Heart left ventricle (tissue), 16 donors: Measurements from ENCODE around the gene SCN4B. TPM values are rescaled to one million over a fixed set of nuclear protein-coding genes. Genes with fewer than 3 reads are reported as not detected.

Source experiments
- ATAC-seq, 4 donors: fragments of 200-7000 bp; cut with Tn5 transposase; one replicate each; pipeline ENCODE4 v1.9.1; 2020 to 2022; ENCODE audit warnings: moderate library complexity in 4 of 4, mild to moderate bottlenecking in 3 of 4, moderate number of reproducible peaks in 1 of 4
- DNase-seq, 5 donors: peaks; one replicate each; pipeline ENCODE4 v3.0.0-alpha.2; 2020
- H3K27ac ChIP-seq, 12 donors: fragments of 200-600 bp; sonication (generic) in 4 of 12; one replicate each; pipeline versions ENCODE4 v1.5.0 to v1.8.0; 2016 to 2022; ENCODE audit warnings: mild to moderate bottlenecking in 2 of 12
- H3K27me3 ChIP-seq, 9 donors: fragments of 200-600 bp; sonication (generic) in 2 of 9; one replicate each; pipeline versions ENCODE4 v1.5.1 to v1.8.0; 2016 to 2022; ENCODE audit warnings: mild to moderate bottlenecking in 3 of 9
- H3K36me3 ChIP-seq, 9 donors: fragments of 200-600 bp; sonication (generic) in 2 of 9; one replicate each; pipeline versions ENCODE4 v1.5.0 to v1.8.0; 2018 to 2022; ENCODE audit warnings: mild to moderate bottlenecking in 2 of 9
- H3K4me1 ChIP-seq, 12 donors: fragments of 200-600 bp; sonication (generic) in 4 of 12; one replicate each; pipeline versions ENCODE4 v1.5.0 to v1.8.0; 2016 to 2022; ENCODE audit warnings: mild to moderate bottlenecking in 3 of 12
- H3K4me3 ChIP-seq, 12 donors: fragments of 200-600 bp; sonication (generic) in 4 of 12; one replicate each; pipeline versions ENCODE4 v1.5.0 to v1.8.0; 2017 to 2022; ENCODE audit warnings: mild to moderate bottlenecking in 9 of 12, moderate library complexity in 4 of 12
- H3K9me3 ChIP-seq, 12 donors: fragments of 200-600 bp; sonication (generic) in 4 of 12; one replicate each; pipeline versions ENCODE4 v1.5.0 to v1.8.0; 2016 to 2022; ENCODE audit warnings: mild to moderate bottlenecking in 1 of 12
- POLR2A ChIP-seq, 2 donors: fragments of 450-650 bp; IDR thresholded peaks; one replicate each; pipeline ENCODE4 v1.6.1; 2017; ENCODE audit warnings: antibody characterized with exemption in 2 of 2, mild to moderate bottlenecking in 2 of 2, moderate library complexity in 2 of 2
- WGBS, 4 donors: extraction: QIAGEN DNeasy Blood & Tissue Kit in 2 of 4; methylation state at CpG; one replicate each; pipeline versions ENCODE4 v1.1.5 to v1.1.7; 2013 to 2018; 5-methylcytosine and 5-hydroxymethylcytosine counted together
- intact Hi-C, 10 donors: fragments of 100-400 bp; cut with DNase I; formaldehyde crosslinking; loops; one replicate each; pipeline versions ENCODE4 v1.11.1 to v1.14.2; 2022
- polyA plus RNA-seq, 2 donors: library from polyadenylated mRNA; stranded (reverse); fragments of 200-250 nt; gene quantifications; one replicate each; pipeline ENCODE4 v1.2.3, GENCODE V29; 2013
- total RNA-seq, 9 donors: library from RNA; depleted of rRNA in 2 of 9; stranded (reverse); fragments of >200 nt in 2 of 9; fragmentation: NEBNext Ultra II Directional in 3 of 9; extraction: Animal tissue kit (Norgen Biotek cat#: 25700) in 3 of 9; gene quantifications; one replicate each; pipeline versions ENCODE4 v1.1.0 to v1.2.4, GENCODE V29; 2016 to 2023
- TF ChIP-seq, protein P1 (sequence below), 12 donors: fragments of 200-600 bp; sonication (generic) in 4 of 12; IDR thresholded peaks; one replicate each; pipeline versions ENCODE4 v1.5.0 to v1.8.0; 2018 to 2022; ENCODE audit warnings: antibody characterized with exemption in 12 of 12, mild to moderate bottlenecking in 5 of 12
- donor health status: ischemic (EF 13 %, LVEDD 7.1; RV severe dilation, severe dysfunction).
- donor health status: healthy with polysubstance abuse.
- donor health status: DM: no; HTN: yes; CAD: no.
- donor health status: DM: no; HTN: no; CAD: no.
- donor health status: ischemic (EF 25% LVEDD 6.9; RV normal size, moderate dysfunction).
- donor health status: ischemic (EF 25% LVEDD 5.7; RV mildly dilated, moderate dysfunction).
- donor health status: healthy.
- donor health status: DM: yes; HTN: yes; CAD: no.
- donor health status: ischemic (EF 35%, LVEDD 5.7; RV mildly dilated, moderate dysfunction).
- donor health status: nonischemic (EF 11% LVEDD 7.7; RV severe dilation, severe dysfunction).
- donor health status: DM: yes; HTN: yes; CAD: no.
- donor health status: PGD.
- donor health status: ischemic (EF 29% LVEDD 5.4; RV normal size, mild dysfunction).
- donor health status: nonischemic (EF 23%, LVEDD 6.1; RV moderate dilation, normal function).

The SCN4B gene
- total and polyA plus RNA-seq, 11 donors: 2.1 to 16.9 (median 11.9) TPM

DNA sequence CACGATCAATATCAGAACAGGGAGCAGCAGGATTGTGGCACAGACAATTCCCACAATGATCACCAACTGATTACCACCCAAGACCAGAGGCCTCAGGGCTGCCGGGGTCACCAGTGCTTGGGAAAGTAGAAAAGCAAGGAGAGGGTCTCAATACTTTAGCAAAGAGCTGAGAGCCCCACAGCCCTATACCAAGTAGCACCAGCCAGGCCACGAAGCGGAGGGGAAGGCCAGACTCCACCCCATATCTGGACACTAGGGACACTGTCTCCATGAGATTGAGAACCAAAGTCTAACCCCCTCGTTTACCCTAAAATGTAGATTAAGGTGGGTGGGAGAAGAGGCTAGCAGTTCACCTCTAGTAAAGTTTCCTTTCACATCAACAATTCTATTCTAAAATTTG lies 47.9 kb upstream of the SCN4B start:
- Histone ChIP-seq H3K9me3 (no peaks in the 10 kb centered on the region), H3K4me3 (no peak overlapping the region), H3K4me1 (peaks cover 0 to 63% (median 10%) of the 10 kb centered on the region in 12 donors), H3K27ac (no peak overlapping the region), H3K36me3 (peaks cover 0 to 41% (median 0%) of the 10 kb centered on the region in 9 donors), H3K27me3 (no peaks in the 10 kb centered on the region)
- ATAC-seq (no peak), DNase-seq (no peak)
- WGBS, 4 donors: 82 to 93% (median 90%) methylated on average over 5 of the region's 5 CpGs
- intact Hi-C loops: loop anchor here in 3 of 10 donors (5.0 kb wide), 2 partner anchors 152 to 287 kb away; no protein-coding TSS in a partner anchor
- no peak for TF ChIP-seq POLR2A (IDR thresholded peaks at IDR 0.05)
- TF ChIP-seq, protein P1, sequence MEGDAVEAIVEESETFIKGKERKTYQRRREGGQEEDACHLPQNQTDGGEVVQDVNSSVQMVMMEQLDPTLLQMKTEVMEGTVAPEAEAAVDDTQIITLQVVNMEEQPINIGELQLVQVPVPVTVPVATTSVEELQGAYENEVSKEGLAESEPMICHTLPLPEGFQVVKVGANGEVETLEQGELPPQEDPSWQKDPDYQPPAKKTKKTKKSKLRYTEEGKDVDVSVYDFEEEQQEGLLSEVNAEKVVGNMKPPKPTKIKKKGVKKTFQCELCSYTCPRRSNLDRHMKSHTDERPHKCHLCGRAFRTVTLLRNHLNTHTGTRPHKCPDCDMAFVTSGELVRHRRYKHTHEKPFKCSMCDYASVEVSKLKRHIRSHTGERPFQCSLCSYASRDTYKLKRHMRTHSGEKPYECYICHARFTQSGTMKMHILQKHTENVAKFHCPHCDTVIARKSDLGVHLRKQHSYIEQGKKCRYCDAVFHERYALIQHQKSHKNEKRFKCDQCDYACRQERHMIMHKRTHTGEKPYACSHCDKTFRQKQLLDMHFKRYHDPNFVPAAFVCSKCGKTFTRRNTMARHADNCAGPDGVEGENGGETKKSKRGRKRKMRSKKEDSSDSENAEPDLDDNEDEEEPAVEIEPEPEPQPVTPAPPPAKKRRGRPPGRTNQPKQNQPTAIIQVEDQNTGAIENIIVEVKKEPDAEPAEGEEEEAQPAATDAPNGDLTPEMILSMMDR (IDR thresholded peaks at IDR 0.05): no peak

DNA sequence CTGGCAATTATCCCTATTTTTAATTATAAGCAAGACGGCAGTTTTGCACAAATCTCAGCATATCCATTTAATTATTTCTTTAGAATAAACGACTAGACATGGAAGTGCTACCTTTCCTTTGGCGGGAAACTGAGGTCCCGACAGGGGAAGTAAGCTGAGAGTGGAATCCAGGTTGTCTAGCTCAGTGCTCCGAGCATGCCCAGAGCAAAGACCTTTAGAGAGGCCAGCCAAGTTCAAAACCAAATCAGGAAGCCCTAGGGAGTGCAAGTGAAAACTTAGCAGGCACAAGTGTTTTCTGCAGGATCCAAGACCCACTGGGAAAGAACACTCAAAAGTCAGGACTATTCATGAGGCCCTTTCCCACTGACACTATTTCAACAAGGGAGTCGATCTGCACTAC lies 46.5 kb upstream of the SCN4B start:
- Histone ChIP-seq H3K27ac (peak overlapping the region in 7 of 12 donors; percentile 10 to 50 (median 27)), H3K4me1 (peaks cover 0 to 63% (median 21%) of the 10 kb centered on the region in 12 donors), H3K27me3 (no peaks in the 10 kb centered on the region), H3K36me3 (peaks cover 0 to 42% (median 0%) of the 10 kb centered on the region in 9 donors), H3K9me3 (no peaks in the 10 kb centered on the region), H3K4me3 (no peak overlapping the region)
- intact Hi-C loops: loop anchor here (1.0 to 10.0 kb wide), 12 partner anchors 43 to 296 kb away; partner anchors contain the start of genes MPZL3 (in 1 of the 10) and UBE4A (in 1 of the 10)
- 53 to 64% (median 60%) methylated on average over 6 of the region's 6 CpGs for WGBS, 4 donors
- ATAC-seq (no peak), DNase-seq (no peak)
- TF ChIP-seq POLR2A (IDR thresholded peaks at IDR 0.05): no peak
- TF ChIP-seq, protein P1 (IDR thresholded peaks at IDR 0.05): no peak

DNA sequence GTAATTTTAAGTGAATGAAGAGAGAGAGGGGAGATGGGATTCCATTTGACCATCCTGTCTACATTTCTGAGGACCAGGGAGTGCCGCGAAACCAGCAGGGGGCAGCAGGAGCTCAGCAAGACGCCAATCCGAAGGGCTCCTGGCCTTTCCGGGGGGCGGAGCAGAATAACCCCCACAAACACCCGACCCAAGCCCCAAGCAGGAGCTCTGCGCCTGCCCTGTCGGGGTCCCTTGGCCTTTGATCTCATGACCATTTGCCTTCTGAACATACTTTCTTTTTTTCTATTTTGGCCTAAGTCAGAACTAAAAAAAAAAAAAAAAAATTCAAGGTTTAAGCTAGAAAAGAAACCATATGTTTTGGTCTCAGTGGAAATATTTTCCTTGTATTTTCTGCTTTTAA lies 45.7 kb upstream of the SCN4B start:
- H3K36me3 ChIP-seq: peaks cover 0 to 42% (median 0%) of the 10 kb centered on the region in 9 donors
- no peak for TF ChIP-seq POLR2A (IDR thresholded peaks at IDR 0.05)
- TF ChIP-seq, protein P1 (IDR thresholded peaks at IDR 0.05): peak; percentile 84 to 93 (median 90)
- no peaks in the 10 kb centered on the region for H3K27me3 ChIP-seq
- H3K4me1 ChIP-seq: peaks cover 0 to 57% (median 25%) of the 10 kb centered on the region in 12 donors
- H3K4me3 ChIP-seq: peak overlapping the region in 5 of 12 donors; percentile 22 to 42 (median 28)
- peak overlapping the region in 8 of 12 donors; percentile 10 to 50 (median 33) for H3K27ac ChIP-seq
- ATAC-seq (peak; percentile 33 to 64 (median 55)), DNase-seq (peak; percentile 80 to 91 (median 83))
- 1 to 3% (median 2%) methylated on average over 9 of the region's 9 CpGs for WGBS, 4 donors
- H3K9me3 ChIP-seq: no peaks in the 10 kb centered on the region
- intact Hi-C loops: loop anchor here (1.0 to 10.0 kb wide), 12 partner anchors 44 to 296 kb away; partner anchors contain the start of genes MPZL3 (in 1 of the 10) and UBE4A (in 1 of the 10)

GRCh38 chr11:118194835-118195627 lies 42.4 kb upstream of the SCN4B start:
- DNase-seq (peak; percentile 71 to 90 (median 85)), ATAC-seq (peak; percentile 97 to 99 (median 98))
- Histone ChIP-seq H3K27ac (peak overlapping the region; percentile 66 to 97 (median 84)), H3K4me1 (peaks cover 0 to 36% (median 25%) of the 10 kb centered on the region in 12 donors), H3K9me3 (no peaks in the 10 kb centered on the region), H3K4me3 (no peak overlapping the region), H3K36me3 (peaks cover 0 to 31% (median 0%) of the 10 kb centered on the region in 9 donors), H3K27me3 (no peaks in the 10 kb centered on the region)
- WGBS, 4 donors: 23 to 30% (median 30%) methylated on average over 10 of the region's 10 CpGs
- intact Hi-C loops: loop anchor here in 9 of 10 donors (1.0 to 10.0 kb wide), 10 partner anchors 14 to 300 kb away; partner anchors contain the start of genes MPZL3 (in 1 of the 9) and UBE4A (in 1 of the 9)
- TF ChIP-seq, protein P1 (IDR thresholded peaks at IDR 0.05): no peak
- TF ChIP-seq POLR2A (IDR thresholded peaks at IDR 0.05): no peak
